HPDE6-E6E7 (cell line): ENCODE results near the gene ZMAT5.
"Not testable (repeated sequence)": the region's sequence is repeated elsewhere in the genome, so short reads cannot be mapped to it uniquely, and the experiment has no call there.

Source experiments
- DNase-seq: peaks from one replicate; pipeline ENCODE4 v3.0.0; 2011; ENCODE audit warnings: missing footprints; ENCODE audit errors: extremely low spot score

ZMAT5 gene

DNA sequence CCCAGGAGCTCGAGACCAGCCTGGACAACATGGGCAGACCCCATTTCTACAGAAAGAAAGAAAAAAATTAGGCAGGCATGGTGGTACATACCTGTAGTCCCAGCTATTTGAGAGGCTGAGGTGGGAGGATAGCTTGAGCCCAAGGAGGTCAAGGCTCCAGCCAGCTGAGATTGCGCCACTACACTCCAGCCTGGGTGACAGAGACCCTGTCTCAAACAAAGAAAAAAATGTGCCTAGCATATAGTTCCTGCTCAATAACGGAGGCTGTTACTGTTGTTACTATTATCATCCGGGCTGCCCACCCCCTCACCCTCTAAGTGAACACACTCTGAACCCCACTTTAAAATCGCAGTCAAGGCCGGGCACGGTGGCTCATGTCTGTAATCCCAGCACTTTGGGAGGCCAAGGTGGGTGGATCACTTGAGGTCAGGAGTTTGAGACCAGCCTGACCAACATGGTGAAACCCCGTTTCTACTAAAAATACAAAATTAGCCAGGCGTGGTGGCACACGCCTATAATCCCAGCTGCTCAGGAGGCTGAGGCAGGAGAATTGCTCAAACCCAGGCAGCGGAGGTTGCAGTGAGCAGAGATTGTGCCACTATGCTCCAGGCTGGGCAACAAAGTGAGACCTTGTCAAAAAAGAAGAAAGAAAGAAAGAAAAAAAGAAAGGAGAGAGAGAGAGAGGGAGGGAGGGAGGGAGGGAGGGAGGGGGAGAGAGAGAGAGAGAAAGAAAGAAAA, 12.0 kb downstream of the ZMAT5 start:
- DNase-seq = not testable (repeated sequence)

DNA sequence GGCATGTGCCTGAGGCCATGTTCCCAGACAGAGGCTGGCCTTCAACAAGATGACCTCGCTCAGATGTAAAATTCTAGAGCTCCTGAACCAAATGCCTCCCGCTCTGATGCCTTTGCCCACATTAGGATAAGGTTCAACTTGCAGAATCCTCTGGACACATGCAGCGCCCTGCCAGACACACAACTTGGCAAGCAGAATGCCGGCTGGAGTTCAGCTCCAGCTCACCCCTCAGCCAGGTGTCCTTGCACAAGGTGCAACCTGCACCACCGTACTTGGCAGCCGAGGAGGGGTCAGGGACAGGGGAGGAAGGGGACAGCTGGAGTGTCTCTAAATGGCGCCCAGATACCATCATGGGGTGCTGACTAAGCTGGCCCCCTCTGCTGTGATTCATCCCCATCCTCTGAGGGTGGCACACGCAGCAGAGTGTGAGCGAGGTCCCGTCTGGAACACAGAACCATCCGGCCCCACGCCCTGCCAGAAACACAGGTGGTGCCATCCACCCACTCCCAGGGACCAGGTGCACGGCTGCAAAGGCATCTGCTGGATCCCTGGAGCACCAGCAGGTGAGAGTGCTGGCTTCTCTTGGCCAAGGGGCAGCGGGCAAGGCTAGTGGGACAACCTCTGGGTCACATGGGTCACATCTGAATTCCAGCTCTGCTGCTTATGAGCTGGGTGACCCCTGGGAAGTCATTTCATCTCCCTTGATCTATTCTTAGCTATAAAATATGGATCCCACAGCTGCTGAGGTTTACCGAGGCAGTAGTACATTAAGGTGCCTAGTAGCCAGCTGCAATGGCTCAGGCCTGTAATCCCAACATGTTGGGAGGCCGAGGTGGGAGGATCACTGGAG, 12.8 kb downstream of the ZMAT5 start:
- DNase-seq = no peak

DNA sequence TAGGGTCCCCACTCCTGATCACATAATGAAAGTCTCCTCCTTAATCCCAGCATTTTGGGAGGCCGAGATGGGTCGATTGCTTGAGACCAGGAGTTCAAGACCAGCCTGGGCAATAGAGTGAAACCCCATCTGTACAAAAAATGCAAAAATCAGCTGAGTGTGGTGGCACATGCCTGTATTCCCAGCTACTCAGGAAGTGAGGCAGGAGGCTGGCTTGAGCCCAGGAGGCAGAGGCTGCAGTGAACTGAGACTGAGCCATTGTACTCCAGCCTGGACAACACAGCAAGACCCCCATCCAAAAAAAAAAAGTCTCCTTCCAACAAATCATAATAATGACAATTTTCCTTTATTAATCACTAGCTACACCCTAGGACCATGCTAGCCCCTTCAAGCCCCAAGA, 15.1 kb downstream of the ZMAT5 start:
- no peak for DNase-seq

DNA sequence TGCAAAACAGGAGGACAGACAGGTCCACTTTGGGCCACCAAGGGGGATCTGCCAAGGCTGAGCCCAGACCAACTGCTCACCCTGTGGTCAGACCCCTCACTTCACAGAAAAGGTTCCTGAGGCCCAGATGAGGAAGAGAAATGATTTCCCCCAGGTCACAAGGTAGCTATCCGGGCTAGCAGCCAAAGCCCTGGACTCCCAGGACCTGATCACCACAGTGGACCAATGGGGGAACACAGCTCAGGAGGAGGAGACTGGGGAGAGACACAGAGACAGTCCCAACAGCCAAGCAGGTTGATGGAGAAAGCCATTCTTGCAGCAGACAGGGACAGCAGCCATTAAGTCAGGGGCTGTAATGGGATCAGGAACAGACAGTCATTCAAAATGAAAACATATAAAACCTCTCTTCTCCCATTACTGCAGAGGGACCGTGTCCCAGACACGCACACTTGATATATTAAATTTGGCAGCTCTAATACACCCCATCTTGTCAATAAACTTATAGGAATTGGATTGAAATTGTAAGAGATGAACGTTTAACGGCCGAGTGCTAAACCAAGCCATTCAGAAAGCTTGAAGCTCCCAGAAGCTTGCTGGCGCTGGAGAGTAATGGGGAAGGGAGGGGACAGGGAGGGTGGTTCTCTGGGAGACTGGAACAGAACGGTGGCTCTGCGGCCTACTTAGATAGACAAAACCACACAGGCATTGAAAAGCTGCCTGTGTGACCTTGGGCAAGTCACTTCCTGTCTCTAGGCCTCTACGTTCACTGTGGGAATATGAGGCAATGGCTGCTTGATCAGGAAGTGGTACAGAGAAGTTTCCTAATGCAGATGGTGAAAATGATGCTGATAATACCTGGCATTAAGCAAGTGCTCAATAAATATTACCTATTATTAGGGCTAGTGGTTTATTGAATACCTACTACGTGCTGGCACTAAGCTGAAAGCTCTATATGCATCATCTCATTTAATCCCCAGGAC, 16.0 kb downstream of the ZMAT5 start:
- no peak for DNase-seq

DNA sequence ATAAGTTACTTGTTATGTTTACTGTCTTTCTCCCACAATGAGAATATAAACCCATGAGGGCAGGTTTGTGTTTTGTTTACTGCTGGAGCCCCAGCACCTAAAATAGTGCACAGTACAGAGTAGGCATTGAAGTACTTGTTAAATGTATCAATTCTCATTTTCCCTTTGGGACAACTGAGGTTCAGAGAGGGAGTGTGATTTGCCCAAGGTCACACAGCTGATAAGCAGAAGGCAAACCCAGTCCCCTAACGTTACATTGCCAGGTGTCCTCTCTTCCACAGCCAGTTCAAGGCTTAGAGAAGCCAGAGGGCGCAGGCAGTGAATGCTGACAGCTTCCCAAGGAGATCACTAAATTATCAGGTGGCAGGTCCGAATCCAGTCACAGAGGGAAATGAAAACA, 16.8 kb downstream of the ZMAT5 start:
- DNase-seq = no peak

DNA sequence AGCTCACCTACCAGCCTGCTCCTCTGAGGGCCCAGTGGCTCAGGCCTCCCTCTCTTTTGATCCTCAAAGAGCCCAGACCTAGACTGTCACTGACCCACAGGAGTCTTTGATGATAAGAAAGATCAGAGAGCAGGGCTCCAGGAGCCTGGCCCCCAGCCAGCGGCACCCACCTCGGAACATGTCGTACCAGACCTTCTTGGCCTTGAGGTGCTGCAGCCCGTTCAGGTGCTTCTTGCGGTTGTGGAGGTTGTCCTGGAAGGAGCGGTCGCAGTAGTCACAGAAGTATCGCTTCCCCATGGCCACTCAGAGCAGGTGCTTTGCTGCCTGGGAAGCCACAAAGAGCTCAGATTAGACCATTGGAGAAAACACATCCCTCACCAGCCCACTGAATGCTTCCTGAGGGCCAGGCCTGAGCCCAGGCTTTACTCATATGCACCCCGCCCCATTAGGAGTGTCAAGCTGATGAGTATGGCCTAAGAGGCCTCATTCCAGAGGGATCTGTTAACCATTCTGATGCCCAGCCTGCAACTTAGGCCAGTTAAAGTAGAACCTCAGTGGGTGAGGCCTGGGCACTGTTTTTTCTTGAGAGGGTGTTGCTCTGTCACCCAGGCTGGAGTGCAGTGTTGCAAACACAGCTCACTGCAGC, 18.4 kb downstream of the ZMAT5 start:
- DNase-seq = no peak

DNA sequence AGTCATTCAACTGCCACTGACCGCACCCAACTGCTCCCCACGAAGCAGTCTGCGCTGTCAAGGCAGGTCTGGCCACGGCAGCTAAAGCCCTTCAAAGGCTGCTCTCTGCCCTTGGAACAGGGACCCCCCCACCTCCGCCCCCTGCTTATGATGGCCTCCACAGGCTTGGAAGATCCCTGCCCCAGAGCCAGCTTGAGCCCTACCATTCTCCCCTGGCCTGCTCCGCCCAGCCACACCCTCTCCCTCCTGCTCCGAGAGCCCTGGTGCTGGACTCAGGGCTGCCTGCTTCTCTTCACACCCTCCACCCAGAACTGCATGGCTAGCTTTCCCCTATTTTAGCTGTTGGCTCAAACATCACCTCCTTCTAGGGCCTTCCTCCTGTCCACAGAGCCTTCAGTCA, 19.0 kb downstream of the ZMAT5 start:
- DNase-seq = no peak

DNA sequence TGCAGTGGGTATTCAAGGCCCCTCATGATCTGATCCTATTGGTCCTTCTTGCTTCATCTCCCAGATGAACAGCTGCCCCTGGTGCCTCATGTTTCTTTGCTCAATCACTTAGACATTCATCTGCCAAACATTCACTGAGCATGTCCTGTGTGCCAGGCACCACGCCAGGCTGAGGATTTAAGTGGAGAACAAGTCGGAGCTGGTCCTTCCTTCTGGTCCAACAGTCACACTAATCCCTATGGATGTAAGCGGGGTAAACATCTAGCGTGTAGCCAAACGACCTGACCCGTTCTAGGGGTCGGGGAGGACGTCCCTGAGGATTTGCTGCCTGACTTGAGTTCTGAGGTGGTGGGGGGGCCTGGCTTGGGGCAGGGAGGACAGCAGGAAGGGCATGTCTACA, 21.9 kb downstream of the ZMAT5 start:
- peak; percentile 73 for DNase-seq

DNA sequence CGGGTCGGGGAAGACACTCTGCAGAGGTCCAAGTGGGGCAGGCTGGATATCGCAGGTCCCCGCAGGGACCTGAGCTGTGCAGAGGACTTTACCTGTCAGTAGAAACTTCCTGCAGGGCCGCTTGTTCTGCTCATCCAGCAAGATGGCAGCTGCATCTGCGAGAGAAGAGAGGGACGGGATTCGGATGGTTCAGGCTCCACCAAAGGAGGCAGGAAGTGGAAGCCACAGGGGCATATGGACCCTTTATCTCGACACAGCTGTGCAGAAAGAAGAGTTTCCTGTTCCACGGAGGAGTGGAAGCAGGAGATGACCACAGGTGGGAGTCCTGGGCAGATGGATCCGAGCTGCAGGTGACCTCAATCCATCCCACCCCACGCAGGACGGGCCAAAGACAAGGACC, 24.5 kb downstream of the ZMAT5 start:
- DNase-seq = no peak

DNA sequence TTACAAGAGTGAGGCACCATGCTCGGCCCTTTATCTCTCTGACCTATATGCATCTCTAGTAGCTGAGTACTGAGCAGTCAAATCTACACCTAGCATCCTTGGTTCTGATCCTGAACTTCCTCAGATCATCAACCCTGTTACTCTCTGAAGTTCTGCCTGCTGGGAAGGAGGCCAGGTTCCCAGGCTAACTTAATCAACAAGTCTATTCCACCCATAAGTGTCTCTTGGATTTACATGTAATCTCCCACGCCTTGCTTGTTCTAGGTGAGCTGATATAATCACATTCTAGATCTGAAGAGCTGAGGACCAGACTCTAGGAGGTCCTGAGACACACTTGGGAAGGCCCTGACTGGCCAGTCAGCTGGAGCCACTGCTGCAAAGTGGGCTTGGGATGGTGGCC, 24.9 kb downstream of the ZMAT5 start:
- no peak for DNase-seq

DNA sequence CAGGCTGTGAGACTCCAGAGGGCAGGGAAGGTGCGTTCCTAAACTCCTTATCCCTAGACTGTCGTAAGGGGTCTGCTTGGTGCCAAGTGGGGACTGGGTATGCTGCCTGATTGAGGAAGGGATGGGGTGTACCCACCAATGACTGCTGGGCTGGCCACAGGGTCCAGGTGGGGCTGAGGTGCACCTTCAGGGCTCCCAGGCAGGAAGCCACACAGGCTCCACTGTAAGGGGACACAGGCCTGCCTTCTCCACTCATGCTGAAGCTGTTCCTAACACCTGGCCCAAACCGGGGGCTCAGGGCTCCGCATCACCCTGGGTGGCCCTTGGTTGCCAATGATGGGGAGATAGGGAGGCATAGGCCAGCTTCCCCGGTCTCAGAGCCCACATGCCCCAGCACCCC, 26.6 kb downstream of the ZMAT5 start:
- no peak for DNase-seq

DNA sequence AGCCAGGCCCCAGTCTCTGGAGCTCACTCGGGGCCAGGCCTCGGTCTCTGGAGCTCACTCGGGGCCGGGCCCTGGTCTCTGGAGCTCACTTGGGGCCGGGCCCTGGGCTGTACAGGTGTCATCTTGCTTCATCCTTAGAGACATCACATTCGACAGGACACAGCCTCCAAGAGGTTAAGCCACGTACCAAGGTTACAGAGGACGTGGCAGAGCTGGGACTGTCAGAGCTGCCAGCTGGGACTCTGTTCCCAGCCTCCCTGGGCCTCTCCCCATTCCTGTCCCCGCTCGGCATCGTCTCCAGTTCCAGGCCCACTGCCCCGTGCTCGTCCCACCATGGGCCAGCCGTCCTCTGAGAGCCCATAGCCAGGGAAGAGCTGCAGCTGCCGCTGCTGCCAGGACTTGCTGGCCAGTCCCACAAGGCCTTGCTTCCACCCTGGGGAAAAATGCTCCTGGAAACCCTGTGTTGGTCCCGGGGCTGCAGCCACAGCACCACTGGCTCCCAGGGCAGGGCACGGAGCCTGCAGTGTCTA, 27.4 kb downstream of the ZMAT5 start:
- DNase-seq = no peak

DNA sequence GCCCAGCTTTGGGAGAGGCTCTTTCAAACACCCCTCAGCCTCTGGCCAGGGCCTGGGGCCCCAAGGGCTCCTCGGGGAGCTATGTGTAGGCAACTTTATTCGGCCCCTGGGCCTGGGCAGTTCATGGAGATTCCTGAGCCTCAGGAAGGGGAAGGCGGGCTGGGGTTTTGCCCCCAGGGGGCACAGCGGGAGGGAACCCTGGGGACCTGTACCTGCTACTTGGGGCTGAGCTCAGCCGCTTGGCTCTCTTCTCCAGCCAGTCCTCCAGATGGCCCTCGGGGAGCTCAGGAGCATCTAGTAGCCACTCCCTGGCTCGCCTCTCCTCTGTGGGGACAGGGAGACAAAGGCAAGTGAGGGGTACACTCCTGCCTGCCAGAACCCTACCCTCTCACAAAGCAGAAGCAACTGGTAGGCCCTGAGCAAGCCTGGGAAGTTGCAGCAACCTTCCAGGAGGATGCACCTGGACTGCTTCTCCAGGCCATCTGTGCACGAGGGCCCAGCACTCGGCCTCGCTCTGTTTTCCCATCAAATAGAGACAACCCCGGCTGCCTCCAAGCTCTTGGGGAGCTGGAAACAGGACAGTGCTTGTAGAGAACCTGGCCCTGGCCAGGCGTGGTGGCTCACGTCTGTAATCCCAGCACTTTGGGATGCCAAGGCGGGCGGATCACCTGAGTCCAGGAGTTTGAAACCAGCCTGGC, 28.5 kb downstream of the ZMAT5 start:
- DNase-seq = no peak

DNA sequence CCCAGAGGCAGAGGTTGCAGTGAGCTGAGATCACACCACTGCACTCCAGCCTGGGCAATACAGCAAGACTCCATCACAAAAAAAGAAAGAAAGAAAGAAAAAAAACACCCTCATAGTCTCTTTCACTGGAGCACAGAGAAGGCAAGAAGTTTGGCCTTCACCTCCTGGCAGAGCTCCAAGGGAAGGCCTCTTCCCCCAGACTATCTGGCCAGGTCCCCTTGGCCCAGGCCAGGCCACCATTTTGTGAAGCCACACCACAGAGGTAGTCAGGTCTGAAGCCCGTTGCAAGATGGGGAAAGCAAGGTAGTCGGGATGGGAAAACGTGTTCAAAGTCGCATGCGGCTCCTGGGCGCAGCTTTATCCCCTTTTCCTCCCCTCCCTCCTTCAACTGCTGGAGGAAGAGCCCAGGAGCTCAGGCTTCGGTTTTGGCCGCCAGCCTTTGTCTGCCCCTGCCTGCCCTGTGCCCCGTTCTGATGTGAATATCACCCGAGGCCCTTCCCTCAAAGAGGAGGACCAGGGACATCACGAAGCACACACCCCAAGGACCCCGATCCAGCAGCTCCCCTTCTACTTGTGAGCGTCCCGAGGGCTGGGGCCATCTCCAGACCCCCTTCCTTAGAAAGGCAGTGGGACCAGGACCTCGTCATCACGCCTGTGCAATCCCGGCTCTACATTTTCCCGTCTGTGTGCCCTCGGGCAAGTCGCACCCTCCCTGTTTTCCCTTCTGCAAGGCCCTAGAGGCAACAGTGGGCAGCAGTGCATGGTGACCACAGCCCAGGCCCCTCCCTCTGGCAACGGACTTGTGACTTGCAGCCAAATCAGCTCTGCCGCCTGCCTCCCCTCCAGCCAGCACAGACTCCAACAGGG, 29.3 kb downstream of the ZMAT5 start:
- DNase-seq = no peak

DNA sequence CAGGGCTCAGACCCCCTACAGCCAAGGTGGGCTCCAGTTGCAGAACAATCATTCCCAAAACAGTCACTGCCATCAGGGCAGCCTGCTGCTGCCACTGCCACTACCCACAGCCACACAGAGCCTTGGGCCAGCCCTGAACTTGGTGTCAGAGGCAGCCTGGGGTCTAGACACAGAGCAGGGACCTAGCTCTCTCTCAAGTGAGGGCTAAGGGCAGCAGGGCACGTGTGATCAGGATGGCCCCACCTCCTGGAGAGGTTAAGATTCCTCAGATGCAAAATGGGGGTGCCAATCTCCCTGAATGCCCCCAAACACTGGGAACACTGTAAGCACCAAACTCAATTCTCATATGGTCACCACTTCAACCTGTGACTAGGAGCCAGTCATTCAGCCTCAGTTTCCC, 31.4 kb downstream of the ZMAT5 start:
- DNase-seq = no peak

DNA sequence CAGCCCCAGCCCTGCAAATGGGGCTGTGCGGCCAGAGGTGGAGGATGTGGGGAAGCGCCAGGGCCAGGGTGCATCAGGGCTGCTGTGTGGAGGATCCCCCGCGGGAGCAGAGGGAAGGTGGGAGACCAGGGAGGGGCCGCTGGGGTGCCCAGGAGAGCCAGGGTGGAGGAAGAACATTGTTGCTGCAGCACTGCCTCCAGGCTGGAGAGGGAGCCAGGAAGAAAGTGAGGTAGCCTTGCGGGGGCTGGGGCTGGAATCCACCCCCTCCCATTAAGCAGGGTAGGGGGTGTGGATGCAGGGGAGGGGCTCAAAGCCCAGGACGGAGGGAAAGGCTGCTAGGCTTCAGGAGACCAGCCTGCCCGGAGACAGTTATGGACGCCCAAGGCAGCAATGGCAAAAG, 32.0 kb downstream of the ZMAT5 start:
- no peak for DNase-seq

DNA sequence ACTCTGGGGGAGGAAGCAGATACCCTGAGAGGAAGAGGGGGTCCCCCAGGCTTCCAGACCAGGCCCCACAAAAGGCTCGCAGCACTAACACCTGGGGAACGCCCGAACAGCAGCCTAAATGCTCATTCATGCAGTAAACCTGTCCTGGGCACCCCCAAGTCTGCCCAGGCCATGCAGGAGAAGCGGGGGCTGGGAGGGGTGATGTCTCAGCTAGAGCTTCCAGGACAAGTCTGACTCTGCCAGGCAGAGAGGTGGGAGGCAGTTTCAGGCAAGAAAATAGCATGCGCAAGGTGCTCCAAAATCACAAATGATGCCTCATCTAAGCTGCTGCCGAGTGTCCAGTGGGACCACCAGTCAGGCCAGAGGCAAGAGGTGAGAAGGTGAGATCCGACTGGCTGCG, 32.4 kb downstream of the ZMAT5 start:
- DNase-seq = no peak

DNA sequence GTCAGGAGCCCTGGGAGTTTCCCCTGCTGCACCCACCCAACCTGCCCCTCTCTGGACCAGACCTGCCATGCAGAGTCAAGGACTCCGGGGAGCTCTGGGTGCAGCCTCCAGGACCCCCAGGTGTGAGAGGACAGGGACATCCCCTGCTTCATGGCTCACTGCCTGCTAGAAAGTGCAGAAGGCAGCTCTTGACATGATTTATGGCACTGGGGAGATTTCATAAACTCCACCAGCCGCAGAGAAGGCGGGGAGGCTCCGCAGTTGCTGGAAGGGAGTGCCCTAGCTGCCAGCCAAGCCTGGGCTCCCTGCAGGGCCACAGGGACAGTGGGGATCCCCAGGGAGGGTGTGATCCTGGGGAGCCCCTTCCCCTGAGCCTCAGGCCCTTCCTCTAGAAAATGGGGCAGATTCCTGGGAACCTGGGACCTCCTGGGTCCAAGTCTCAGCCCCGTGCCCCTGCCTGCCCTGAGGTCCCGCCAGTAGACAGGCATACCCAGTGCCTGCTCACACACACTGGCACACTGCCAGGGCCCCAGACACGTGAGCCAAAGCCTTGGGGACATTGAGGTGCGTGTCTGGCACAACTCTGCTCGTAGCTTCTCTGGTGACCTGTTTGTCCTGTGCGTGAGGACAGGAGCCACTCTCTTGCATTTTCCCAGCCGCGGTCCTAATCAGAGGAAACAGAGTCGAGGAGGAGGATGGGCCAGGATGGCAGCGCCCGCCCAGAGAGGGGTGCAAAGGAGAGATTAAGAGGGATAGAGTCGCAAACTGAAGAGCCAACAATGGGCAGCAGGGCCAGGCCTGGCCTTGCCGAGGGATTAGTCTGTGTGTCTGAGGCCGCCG, 33.2 kb downstream of the ZMAT5 start:
- DNase-seq = no peak

DNA sequence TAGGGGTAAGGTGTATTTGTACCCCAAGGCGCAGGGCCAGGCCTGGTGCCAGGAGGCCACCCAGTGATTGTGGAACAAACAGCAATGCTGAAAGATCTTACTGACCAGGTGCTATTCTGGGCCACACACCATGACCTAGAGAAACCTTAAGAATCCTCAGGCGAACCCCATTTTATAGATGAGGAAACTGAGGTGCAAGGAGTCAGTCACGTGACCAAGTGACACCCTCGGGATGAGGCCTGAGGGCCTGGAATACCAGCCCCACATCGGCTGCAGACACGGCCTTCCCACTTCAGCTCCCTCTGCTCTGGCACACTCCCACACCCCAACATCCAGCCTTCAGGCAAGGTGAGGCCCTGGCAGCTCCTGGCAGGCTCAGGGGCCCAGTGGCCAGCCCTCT, 33.9 kb downstream of the ZMAT5 start:
- DNase-seq = no peak
